LNCaP clone FGC (cell line): Measurements from ENCODE around the gene THYN1.
"Not testable (repeated sequence)": the region's sequence is repeated elsewhere in the genome, so short reads cannot be mapped to it uniquely, and the experiment has no call there.

ENCODE experiments used
- DNase-seq: peaks from one replicate; pipeline ENCODE4 v3.0.0-alpha.2; 2011; ENCODE audit warnings: low read depth
- H3K4me3 ChIP-seq: 2 replicates; pipeline ENCODE4 v1.5.1; 2011; ENCODE audit warnings: mild to moderate bottlenecking, low read depth, low read length, control low read depth
- CTCF ChIP-seq: IDR thresholded peaks from 2 replicates; pipeline ENCODE4 v1.5.1; 2012; ENCODE audit warnings: mild to moderate bottlenecking; ENCODE audit not compliant: control insufficient read depth, insufficient read depth; ENCODE audit errors: extremely low read depth

THYN1 gene

GRCh38 chr11:134257101-134257500, 3.9 kb upstream of the THYN1 start:
- no peak for DNase-seq
- no peak overlapping the region for H3K4me3 ChIP-seq
- no peak for TF ChIP-seq CTCF

GRCh38 chr11:134255184-134255561, 2.0 kb upstream of the THYN1 start:
- not testable (repeated sequence) for DNase-seq, H3K4me3 ChIP-seq

GRCh38 chr11:134254433-134255183, 1.5 kb upstream of the THYN1 start:
- no peak for DNase-seq
- H3K4me3 ChIP-seq: peak overlapping the region; percentile 98
- TF ChIP-seq CTCF: no peak

GRCh38 chr11:134252346-134253187, 585 bp downstream of the THYN1 start:
- no peak for TF ChIP-seq CTCF
- DNase-seq: no peak
- H3K4me3 ChIP-seq: peak overlapping the region; percentile 98

GRCh38 chr11:134250675-134251074, 2.5 kb downstream of the THYN1 start:
- DNase-seq: no peak
- no peak for TF ChIP-seq CTCF
- no peak overlapping the region for H3K4me3 ChIP-seq

GRCh38 chr11:134250246-134250645, 2.9 kb downstream of the THYN1 start:
- no peak for TF ChIP-seq CTCF
- H3K4me3 ChIP-seq: no peak overlapping the region
- DNase-seq: no peak

GRCh38 chr11:134248910-134249480, 4.2 kb downstream of the THYN1 start:
- DNase-seq: no peak
- no peak overlapping the region for H3K4me3 ChIP-seq
- TF ChIP-seq CTCF: no peak
